DOHH2 (cell line): Measurements from ENCODE around the gene RAPGEF1.

Experiments used
- CTCF ChIP-seq: fragments of 200-600 bp; sonication (generic); IDR thresholded peaks from one replicate; pipeline ENCODE4 v1.5.1; 2014; ENCODE audit warnings: antibody characterized with exemption, mild to moderate bottlenecking, low read depth, low read length; ENCODE audit not compliant: poor library complexity, severe bottlenecking
- EZH2phosphoT487 ChIP-seq: fragments of 200-600 bp; sonication (generic); IDR thresholded peaks from 2 replicates; pipeline ENCODE4 v1.6.1; 2017; ENCODE audit warnings: borderline replicate concordance, mild to moderate bottlenecking, antibody characterized with exemption, low read length, moderate library complexity, mixed read lengths

GRCh38 chr9:131677444-131678180, 62.3 kb downstream of the RAPGEF1 start:
- no peak for TF ChIP-seq CTCF
- no peak for TF ChIP-seq EZH2phosphoT487
